GM19468 (cell line): ENCODE data around the gene CPSF4L.

ENCODE experiments used
- ATAC-seq: cut with Tn5 transposase; IDR thresholded peaks from one replicate; pipeline ENCODE4 v1.9.1; 2021; ENCODE audit warnings: mild to moderate bottlenecking, moderate library complexity, moderate number of reproducible peaks; ENCODE audit not compliant: unreplicated experiment; ENCODE audit errors: extremely low read depth

CPSF4L gene

GRCh38 chr17:73240561-73240960 is 21.1 kb downstream of the CPSF4L start:
- no peak for ATAC-seq

GRCh38 chr17:73237714-73238113 is 24.0 kb downstream of the CPSF4L start:
- ATAC-seq, result no peak

DNA sequence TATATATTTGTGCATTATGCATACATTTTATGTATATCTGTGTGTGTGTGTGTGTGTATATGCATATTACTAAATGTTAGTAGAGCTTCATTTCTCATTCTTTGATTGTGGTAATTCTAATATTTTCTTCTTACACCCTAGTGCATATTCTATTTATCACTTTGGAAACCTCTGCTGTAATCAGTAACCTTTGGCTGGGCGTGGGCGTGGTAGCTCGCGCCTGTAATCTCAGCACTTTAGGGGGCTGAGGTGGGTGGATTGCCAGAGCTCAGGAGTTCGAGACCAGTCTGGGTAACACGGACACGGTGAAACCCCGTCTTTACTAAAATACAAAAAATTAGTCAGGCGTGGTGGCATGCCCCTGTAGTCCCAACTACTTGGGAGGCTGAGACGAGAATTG is 26.9 kb downstream of the CPSF4L start:
- no peak for ATAC-seq

DNA sequence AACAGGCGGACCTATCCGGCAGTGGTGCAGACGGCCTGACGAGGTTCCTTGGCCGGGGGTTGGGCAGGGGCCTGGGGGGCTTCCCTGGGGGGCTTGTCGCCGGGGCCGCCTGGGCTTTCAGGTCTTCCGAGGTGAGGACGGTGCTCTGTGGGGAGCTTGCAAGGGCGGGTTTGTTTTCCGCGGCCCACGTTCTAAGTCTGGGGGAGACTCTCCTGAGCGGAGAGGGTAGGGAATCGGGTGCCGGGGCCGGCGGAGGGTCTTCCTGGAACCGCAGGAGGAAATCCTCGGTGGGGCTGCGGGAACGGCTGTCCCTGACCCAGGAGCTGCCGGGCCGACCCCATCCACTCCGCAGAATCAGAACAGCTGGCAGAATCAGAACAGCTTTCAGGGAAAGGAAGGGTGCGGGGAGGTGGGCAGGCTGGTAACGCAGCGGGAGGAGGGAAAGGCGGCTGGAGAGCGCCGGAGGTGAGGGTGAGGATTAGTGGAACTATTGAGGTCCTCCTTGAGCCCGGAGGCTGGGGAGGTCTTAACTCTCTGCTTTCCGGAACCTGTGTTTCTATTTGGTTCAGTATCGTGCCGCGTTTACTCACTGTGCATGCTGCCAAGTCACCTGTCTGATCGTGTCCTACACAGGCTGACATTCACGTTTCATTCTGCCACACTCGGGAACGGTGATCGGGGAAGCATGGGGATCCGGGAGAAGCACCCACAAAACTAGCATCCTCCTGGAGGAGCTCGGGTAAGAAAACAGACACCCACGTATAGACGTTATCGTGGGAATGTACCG is 28.9 kb downstream of the CPSF4L start:
- ATAC-seq, result no peak

DNA sequence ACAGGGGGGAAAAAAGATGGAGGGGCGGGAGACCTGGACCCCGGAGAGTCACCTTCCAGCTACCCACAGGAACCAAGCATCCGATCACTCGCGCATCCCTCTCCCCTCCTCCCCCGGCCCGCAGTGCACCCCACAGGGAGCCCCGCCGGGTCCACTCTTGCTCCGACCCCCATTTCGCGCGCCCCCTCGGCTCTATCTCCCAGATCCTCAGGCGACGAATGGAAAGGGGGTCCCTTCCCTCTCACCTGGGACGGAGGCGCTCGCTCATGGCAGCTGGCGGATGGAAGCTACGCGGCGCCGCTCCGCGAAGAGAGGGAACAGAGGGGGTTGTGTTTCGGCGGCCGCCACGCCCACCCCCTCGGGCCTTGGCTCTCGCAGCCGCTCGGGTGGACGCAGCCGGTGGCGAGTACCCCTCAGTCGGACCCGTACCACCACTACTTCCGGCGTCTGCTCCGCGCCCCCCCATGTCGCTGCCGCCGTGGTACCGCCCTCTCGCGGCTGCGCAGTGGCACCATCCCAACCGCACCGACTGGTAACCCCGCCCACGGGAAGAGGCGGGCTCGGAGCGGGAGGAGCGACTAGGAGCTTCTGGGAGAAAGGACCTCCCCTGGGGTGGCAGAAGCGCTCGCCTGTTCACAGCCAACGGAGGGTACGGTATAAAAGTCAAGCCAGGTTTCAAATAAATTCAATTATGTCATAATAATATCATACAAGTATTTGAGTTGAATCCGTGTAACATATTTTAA is 29.7 kb downstream of the CPSF4L start:
- peak; percentile 64 for ATAC-seq

GRCh38 chr17:73231395-73231794 is 30.3 kb downstream of the CPSF4L start:
- no peak for ATAC-seq

GRCh38 chr17:73230088-73230487 is 31.6 kb downstream of the CPSF4L start:
- ATAC-seq, result no peak

DNA sequence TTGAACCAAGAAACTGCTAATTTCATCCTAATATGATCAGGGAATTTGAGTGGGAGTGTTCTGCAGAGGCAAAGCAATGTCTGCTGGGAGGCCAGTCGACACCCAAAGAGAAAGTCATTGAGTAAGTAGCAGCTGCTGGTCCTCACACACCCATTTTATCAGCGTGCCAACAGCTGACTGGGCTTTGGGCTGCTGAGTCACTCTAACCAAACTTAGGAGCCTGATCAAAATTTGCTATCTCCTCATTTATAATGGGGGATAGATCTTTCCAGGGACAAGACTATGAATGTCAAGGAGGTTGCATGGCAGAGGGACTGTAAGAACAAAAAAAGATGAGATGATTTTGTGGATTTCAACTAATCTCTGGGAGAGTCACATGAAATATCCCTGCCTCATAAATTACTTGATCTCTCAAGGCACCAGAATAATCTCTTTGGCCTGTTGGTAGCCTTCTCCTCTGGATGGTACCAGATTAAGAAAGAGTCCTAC is 32.9 kb downstream of the CPSF4L start:
- ATAC-seq, result peak; percentile 23

DNA sequence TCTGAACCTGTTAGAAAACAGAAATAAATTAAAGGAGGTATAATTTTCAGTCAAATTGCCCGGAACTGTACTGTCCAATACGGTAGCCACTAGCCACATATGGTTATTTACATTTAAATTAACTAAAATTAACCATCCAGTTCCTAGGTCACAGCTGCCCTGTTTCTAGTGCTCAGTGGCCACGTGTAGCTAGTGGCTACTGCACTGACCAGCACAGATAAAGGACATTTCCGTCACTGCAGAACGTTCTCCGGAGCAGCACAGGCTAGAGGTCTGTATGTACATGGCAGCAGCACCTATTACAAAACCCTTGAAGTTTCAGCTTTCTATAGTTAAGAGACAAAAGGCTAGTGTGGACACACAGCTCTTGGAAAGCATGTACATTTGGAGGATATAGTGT is 33.7 kb downstream of the CPSF4L start:
- ATAC-seq, result no peak

DNA sequence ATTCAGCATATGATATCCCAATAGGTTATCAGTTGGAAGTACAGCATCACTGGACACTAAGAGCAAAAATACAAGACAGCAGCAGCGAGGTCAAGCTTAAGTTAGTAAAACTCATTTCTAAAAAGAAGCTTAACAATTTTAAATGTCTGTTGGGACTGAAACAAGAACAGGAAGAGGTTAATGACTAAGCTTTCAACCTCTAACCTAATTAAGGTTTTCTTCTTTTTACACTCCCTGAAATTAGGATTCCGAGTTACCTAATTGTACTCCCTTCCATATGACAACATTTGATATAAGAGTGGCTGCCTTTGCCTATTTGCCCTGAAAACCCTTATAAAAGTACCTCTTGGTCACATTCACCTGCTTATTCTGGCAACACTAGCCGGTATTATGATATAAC is 34.3 kb downstream of the CPSF4L start:
- no peak for ATAC-seq

GRCh38 chr17:73226556-73227172 is 35.0 kb downstream of the CPSF4L start:
- no peak for ATAC-seq

GRCh38 chr17:73224663-73225305 is 36.9 kb downstream of the CPSF4L start:
- ATAC-seq, result no peak

- no peak for ATAC-seq
Measured at GRCh38 chr17:73224237-73224636, 37.4 kb downstream of the CPSF4L start.

- ATAC-seq, result no peak
Measured at GRCh38 chr17:73223626-73224230, 38.0 kb downstream of the CPSF4L start.

- ATAC-seq, result no peak
Measured at GRCh38 chr17:73215447-73215846, 46.2 kb downstream of the CPSF4L start.

GRCh38 chr17:73214851-73215250 is 46.8 kb downstream of the CPSF4L start:
- no peak for ATAC-seq

- no peak for ATAC-seq
Measured at GRCh38 chr17:73214008-73214407, 47.7 kb downstream of the CPSF4L start.

- no peak for ATAC-seq
Measured at GRCh38 chr17:73211745-73212144, 49.9 kb downstream of the CPSF4L start.

DNA sequence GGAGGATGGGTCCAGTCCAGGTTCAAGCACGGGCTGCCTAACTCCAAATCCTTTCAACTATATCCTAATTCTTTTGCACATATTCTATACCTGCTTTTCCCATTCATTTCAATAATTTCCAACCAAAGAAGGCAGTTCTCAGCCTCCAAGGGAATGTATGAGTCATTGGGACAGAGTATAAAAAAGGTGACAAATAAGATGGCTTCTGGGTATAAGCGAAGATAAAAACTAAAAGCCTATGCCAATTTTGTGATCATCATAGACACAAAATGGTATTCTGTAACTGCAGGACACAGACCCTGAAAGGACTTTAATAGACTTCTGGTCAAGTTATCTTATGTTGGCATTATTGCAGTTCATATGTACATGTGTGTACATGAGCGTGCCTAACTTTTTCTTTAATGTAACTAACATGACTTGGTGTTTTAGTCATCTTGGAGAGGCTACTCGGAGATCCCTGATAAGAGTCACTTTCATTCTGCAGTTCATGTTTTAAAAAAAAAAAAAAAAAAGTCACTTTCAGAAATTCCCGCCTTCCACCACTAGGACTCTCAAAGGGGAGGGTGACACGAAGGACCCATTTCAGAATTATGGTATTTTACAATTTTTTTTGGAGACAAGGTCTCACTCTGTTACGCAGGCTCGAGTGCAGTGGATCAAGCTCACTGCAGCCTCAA is 51.5 kb downstream of the CPSF4L start:
- ATAC-seq, result no peak

DNA sequence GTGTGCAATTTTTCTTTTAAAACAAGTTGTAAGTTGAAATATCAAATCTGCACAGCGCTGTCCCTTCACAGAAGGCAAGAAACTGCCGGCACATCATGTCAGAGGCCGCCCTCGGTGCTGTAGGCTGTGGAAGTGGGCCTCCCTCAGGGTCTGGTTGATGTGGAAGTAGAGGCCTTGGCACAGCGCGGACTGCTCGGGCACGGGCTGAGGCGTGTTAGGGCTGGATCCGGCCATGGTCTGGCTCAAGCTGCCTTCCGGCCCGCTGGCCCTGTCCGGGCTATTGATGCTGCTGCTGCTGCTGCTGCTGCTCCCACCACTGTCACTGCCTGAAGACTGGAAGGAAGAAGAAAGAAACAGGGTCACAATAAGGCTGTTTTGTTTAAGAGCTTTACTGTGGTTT is 52.2 kb downstream of the CPSF4L start:
- ATAC-seq, result no peak
